ENCODE data around the gene HTR7.

DNA sequence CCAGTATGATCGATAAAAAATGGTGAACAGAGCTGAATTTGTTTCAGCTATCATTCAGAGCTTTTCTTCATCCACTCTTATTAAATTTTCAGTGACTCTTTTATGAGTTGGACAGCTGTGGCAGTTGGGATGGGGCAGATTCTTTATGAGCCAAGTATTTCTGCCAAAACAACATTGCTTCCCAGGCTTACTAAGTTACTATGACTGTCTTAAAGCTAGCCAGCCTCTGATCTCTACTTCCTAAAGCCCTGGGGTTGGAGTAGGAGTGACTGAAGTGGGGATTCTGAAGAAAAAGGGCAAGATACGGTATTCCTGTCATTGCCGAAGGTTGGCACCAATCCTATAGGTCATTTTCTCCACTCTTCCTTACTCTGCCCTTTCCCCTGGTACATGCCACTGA, 26.6 kb upstream of the HTR7 start:
- TF ChIP-seq, protein P1, sequence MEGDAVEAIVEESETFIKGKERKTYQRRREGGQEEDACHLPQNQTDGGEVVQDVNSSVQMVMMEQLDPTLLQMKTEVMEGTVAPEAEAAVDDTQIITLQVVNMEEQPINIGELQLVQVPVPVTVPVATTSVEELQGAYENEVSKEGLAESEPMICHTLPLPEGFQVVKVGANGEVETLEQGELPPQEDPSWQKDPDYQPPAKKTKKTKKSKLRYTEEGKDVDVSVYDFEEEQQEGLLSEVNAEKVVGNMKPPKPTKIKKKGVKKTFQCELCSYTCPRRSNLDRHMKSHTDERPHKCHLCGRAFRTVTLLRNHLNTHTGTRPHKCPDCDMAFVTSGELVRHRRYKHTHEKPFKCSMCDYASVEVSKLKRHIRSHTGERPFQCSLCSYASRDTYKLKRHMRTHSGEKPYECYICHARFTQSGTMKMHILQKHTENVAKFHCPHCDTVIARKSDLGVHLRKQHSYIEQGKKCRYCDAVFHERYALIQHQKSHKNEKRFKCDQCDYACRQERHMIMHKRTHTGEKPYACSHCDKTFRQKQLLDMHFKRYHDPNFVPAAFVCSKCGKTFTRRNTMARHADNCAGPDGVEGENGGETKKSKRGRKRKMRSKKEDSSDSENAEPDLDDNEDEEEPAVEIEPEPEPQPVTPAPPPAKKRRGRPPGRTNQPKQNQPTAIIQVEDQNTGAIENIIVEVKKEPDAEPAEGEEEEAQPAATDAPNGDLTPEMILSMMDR (conservative IDR thresholded peaks at IDR 0.05; ENCODE audit: low read depth, low read length) = no peak
- no peak for TF ChIP-seq EZH2 (IDR thresholded peaks at IDR 0.05; ENCODE audit: borderline replicate concordance, low read depth, low read length, poor library complexity, severe bottlenecking)

All from A673 (cell line).